GM21723 (cell line): ENCODE data around the gene MALAT1.

Experiments
- ATAC-seq: cut with Tn5 transposase; IDR thresholded peaks from one replicate; pipeline ENCODE4 v1.9.1; 2021; ENCODE audit warnings: mild to moderate bottlenecking, moderate library complexity; ENCODE audit not compliant: unreplicated experiment

The MALAT1 gene

DNA sequence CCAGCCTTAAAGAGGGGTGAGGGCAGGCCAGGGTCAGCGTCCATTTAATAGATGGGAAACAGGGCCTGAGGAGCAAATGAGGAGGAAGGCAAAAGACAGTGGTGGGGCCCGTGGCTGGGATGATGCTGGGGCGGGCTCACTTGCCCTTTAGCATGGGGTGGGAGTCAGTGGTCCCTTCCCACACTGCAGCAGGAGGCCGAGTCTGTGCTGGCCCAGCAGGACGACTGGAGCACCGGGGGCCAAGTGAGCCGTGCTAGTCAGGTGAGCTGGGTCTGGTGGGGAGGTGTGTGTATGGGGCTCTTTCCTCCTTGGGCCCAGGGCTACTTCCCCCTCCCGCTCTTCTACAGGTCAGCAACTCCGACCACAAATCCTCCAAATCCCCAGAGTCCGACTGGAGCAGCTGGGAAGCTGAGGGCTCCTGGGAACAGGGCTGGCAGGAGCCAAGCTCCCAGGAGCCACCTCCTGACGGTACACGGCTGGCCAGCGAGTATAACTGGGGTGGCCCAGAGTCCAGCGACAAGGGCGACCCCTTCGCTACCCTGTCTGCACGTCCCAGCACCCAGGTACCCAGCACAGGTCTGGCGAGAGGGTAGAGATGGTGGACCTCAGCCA lies 38.9 kb downstream of the MALAT1 start:
- no peak for ATAC-seq

DNA sequence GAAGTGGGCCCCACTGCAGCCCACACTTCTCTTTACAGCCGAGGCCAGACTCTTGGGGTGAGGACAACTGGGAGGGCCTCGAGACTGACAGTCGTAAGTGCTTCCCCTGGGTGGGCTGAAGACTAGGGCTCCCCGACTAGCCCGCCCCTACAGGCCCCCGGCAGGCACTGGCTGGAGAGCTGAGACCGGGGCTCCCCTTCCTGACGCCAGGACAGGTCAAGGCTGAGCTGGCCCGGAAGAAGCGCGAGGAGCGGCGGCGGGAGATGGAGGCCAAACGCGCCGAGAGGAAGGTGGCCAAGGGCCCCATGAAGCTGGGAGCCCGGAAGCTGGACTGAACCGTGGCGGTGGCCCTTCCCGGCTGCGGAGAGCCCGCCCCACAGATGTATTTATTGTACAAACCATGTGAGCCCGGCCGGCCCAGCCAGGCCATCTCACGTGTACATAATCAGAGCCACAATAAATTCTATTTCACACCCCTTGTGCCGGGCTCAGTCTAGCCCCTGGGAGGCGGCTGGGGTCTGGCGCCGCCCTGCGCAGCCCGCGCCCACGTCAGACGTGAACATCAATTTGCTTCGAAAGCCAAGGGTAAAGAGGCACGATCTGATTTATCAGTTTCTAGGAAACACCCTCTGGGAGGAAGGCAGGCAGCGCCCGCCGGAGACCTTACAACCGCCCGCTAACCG lies 39.5 kb downstream of the MALAT1 start:
- no peak for ATAC-seq

DNA sequence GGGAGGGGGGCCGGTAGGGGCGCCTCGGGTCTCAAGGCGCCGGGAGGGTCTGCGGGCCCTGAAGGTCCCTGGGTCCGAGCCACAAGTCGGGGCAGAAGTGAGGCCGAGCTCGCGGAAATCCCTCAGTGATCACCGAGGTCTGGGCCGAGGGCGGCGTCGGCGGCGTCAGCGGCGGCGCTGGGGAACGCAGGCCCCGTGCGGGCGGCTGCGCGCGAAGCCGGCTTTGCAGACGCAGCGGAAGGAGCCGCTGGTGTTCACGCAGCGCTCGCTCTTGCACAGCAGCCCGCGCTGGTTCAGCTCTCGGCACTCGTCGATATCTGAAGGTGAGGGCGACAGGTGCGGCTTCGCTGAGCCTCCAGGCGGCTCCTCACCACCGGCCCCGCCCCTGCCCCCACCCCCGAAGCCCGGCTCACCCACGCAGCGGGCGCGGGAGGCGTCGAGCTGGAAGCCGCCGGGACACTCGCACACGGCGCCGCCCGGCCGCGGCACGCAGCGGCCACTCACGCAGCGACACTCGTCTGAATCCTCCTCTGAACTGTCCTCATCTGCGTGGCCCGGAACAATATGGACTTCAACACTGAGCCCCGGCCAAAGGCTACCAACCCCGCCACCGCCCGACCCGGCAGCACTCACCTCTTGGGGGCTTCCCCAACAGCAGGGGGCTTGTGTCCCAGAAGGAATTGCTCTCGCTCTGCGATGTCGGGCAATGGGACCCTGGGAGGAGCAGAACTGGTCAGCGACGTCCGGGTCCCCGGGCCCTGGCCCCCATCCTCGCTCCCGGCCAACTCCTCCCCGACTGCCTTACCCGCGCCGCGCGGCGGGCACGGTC lies 40.3 kb downstream of the MALAT1 start:
- ATAC-seq = no peak

DNA sequence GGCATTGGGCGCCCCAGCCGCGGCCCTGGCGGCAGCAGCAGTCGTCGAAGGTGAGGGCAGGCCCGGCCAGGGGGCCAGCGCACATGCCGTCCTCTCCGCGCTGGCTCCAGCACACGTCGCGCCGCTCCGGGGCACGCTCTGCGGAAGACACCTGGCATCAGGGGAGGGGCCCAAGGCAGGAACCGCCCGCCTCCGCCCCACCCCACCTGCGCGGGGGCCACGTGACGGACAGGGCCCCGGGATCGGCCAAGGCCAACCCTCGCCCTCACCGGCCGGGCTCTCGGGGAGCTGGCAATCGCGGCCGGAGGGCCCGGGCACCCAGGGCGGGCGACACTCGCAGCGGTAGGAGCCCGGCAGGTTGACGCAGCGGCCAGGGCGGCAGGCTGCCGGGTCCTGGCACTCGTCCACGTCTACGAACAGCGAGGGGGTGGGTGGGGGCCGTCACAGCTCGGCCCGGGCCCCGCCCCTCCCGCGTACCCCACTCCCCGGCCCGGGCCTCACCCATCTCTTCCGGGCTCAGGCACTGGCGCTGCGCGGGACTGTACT lies 41.0 kb downstream of the MALAT1 start:
- peak; percentile 56 for ATAC-seq

DNA sequence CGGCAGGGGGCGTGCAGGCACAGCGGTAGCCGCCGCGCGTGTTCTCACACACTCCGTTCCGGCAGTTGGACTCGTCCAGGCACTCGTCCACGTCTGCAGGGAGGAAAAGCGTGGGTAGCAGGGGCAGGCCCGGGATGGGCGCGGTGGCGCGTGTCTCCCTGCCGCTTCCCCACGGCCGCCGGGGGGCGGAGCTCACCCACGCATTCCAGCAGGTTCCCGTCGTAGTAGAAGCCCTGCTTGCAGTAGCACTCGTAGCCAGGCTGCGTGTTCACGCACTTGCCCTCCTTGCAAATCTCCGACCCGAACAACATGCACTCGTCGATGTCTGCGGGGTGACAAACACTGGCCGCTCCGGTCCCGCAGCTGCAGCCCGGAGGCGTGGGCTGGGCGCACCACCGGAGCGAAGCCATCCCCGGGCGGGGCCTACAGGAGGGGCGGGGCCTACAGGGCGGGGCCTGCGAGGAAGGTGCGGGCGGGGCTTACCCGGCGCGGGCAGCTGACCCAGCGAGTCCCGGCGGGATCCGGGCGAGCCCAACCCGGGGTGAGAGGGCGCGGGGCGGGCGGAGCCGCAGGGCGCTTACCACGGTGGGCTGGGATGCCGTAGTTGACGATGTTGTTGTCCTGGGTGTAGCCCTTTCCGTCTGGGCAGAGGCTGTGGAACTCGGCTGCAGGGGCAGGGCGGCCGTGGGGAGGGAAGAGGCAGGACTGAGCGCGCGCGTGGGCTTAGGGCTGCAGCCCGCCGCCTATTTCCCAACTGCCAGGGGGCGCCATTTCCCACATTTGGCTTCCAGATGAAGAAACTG lies 41.6 kb downstream of the MALAT1 start:
- peak; percentile 58 for ATAC-seq

DNA sequence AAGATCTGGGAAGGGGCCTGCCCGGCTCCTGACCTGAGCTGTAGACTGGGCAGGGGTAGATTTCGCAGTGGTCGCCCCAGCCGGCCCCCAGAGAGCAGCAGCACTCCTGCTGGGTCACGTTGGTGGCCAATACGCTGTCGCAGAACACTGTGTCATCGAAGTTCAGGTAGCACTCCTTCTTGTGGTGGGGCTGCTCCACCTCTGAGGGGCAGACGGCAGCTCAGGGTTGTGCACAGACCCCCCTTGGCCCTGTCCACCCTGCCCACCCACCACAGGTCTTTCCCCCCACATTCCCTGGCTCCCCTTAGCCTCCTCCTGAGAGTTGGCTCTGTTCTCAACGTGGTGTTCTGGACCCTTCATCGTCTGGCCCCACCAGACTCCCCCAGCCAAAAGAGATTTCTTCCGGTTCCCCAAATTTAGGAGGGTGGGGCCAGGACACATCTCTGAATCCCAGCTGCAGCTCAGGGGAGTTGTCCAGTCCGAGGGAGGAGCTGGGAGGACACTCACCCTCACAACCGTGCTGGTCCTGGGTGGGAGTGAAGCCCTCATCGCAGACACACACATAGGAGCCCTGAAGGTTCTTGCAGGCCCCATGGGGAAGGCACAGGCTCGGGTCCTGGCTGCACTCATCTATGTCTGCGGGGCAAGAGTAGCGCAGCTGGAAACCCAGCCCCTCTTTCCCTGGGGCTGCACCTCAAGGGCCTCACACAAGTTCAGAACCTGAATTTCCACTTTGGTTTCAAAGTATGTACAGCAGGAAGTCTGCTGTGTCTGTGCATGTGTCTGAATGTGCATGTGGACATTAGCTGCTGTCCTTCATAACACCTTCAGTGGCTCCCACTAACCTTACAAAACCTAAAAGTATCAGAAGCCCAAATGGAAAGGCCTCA lies 42.5 kb downstream of the MALAT1 start:
- ATAC-seq = no peak

DNA sequence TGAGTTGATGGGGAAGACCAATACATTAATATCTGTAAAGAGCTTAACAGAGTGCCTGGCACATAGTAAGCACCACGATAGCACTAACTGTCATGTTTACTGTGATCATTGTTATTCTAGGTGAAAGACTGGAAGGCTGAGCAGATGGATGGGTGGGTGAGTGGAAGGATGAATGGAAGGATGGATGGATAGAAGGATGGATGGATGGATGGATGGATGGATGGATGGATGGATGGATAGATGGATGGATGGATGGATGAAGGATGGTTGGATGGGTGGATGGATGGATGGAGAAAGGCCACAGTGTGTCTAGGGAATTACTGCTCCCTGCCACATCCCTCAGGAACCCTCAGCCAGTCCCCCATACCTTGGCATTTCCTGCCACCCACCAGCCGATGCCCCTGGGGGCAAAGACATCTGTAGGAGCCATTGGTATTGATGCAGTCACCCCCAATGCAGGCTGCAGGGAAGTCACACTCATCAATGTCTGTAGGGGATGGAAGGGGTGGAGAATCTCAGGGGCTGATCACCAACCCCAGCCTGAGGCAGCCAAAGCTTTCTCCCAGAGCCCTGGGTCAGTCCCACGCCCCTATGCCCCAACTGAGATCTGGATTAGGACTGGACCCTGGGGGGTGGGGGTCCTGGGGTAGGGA lies 44.0 kb downstream of the MALAT1 start:
- no peak for ATAC-seq

DNA sequence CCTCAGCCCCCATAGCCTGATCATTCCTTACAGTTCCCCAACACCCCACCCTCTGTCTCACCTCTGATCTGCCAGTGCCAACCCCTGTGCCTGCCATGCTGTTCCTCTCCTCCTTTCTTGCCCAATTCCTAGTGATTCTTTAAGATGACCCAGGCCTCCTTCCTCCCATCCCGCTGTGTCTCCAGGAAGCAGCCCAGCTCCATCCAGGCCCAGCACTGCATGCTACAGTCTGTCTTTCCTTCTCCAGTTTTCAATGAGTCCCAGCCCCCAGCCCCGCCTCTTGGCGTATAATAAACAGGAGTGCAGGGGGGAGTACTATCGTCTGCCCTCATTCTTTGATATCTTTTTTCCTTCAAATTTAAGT lies 47.0 kb downstream of the MALAT1 start:
- ATAC-seq = no peak

DNA sequence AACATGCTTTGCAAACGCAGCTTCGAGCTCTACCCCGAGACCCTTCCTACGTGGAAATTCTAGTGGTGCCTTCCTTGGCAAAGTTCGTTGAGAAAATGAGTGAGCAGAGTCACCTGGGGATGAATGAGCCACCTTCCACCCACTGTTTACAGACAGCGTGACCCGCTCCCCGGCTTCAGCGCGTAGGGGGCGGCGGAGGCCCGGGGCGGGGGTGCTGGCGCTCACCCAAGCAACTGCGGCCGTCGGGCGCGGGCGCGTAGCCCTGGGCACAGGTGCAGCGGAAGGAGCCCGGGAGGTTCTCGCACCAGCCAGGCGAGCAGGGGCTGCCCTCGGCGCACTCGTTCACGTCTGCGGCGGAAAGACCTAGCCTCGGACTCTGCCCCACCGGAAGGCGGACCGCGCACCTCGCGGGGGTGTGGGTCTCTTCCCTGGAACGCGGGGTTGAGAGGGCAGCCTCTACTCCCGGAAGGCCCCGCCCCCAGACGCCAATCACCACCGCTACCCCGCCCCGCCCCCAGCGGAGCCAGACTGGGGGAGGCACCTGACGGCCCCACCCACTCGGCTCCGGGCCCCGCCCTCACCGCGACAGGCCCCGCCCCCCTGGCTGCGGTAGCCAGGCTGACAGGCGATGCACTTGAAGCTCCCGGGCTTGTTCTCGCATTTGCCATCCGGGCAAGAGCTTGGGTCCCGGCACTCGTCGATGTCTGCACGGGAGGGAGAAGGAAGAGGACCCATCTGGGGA lies 47.5 kb downstream of the MALAT1 start:
- peak; percentile 73 for ATAC-seq

DNA sequence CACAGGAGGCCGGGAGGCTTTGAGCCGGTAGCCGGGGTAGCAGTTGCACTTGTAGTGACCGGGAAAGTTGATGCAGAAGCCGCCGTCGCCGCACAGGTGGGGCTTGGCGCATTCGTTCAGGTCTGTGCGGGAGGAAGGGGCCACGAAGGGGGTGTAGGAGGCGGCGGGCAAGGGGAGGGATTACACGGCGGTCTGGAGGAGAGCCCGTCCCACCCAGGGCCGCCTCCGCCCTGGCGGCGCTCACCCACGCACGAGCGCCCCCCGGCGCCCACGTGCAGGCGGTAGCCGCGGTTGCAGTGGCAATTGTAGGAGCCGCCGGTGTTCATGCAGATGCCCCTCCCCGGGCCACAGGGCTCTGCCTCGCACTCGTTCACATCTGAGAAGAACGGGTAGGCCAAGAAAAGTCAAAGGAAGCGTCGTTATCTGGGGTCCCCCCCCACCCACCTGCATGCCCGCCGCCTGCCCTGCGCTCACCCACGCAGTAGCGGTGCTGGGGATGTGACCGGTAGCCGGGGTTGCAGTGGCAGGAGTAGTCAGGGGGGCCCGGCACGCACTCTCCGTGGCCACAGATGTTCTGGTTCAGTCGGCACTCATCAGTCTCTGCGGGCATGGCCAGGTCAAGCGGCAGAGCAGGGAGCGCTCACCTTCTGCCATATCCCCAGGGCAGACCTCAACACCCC lies 48.7 kb downstream of the MALAT1 start:
- ATAC-seq = no peak

DNA sequence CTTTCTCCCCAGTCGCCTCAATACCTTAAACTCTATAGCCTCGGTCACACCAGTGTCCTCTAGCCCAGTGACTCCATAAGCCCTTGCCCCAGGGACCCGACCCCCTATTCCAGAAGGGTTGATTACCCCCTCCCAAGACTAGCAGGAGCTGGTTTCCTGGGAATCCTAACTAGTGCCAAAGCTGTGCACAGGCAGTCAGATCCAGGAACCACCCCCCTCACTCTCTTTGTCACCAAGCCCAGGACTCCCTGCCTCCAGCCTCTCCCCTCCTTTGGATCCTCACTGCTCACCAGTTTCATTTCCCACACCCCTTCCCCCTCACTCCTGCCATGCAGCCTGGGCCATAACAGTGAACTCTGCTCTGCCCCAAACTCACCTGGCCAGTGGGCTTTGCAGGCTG lies 49.5 kb downstream of the MALAT1 start:
- ATAC-seq = no peak

DNA sequence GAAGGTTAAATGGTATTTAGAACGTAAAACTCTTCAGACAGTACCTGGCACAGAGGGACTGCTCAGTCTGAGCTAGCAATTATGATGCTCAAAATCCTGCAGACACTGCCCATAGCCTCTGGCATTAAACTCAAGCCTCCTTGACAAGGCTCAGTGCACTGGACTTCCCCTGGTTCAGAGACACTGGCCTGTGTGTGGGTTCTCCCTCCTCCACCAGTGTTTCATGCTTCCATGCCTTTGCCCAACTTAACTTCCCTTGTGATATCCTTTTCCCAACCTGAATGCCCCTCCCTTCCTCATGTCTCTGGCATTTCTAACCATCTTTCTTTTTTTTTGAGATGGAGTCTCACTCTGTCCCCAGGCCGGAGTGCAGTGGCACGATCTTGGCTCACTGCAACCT lies 50.3 kb downstream of the MALAT1 start:
- no peak for ATAC-seq

DNA sequence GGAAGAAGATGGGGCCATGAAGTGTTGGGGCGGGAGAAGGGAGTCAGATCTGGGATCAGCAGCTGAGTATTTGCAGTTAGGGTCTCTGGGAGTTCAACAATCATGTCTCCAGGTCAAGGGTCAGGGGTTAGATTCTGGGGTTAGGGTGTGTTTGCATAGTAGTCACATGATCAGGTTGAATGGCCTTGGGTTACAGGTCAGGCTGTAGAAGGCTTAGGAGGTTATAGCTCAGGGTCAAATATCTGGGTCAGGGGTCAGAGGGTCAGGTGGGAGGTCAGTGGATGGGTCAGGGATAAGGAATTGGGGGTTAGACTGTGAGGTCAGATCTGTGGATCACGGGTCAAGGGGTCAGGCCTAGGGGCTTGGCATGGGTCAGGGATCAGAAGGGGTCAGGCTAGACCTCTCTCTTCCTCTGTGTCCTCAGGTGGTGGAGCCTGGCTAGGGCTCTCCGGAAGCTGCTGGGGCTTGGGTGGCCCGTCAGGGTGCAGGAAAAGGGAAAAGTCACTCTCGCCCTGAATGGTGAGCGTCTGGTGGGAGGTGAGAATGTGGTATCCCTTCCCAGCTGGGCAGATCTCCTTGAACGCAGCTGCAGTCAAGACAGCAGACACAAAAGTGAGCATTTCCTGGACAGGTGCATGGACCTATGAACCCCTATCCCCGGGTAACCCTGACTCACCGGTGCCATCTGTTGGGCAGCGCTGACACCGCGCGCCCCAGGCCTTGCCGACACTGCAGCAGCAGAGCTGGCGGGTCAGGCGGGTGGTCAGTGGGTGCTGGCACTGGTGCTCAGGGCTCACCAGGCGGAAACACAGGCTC lies 52.9 kb downstream of the MALAT1 start:
- ATAC-seq = no peak

DNA sequence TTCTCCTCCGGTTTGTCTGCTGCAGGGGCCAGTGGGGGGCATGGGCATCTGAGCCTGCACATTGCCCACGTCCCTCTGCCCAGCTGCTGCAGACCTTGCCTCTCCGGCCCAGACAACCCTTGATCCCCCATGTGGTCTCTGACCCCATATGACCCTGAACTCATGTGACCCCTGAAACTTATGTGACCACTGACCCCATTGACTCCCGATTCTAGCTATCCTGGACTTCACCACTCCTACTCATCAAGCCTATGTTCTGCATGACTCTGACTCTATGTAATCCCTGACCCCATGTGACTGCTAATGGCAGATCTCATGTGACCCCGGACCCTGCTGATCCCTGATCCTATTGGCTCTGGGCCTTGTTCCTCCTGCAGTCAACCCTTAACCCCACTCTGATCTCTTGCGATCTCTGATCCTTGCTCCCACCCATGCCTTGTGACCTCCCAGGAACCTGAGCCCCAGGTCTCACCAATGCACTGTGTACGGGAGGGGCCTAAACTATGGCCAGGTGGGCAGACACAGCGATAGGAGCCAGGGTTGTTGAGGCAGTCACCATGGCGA lies 53.6 kb downstream of the MALAT1 start:
- no peak for ATAC-seq

DNA sequence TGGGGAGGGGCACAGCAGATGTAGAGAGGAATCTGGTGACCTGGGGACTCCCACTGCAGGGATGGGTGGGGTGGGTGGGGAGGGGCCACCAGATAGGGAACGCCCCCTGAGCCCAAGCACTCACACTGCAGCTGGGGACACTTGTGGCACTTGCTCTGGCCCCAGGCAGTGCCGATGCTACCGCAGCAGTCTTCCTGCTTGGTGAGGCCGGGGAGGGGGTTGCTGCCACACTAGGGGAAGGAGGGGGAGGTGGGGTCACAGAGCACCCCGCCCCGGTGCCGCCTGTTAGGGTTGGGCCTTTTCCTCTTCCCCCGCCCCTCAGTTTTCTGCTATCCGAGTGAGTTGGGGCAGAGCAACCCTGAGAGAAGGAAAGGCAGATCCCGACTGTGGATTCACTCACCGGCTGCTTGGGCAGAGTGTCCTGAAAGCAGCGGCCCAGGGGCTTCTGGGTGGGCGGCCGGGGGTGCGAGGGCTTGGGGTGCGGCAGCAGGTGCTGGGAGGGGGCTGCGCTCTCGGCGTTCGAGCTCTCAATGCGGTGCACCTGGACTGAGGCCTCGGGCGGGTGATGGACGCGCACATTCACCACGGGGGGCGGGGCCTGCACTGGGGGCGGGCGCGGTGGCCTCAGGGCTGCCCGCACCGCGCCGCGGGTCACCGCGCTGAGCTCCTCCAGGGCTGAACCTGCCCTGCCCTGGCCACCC lies 54.6 kb downstream of the MALAT1 start:
- no peak for ATAC-seq

DNA sequence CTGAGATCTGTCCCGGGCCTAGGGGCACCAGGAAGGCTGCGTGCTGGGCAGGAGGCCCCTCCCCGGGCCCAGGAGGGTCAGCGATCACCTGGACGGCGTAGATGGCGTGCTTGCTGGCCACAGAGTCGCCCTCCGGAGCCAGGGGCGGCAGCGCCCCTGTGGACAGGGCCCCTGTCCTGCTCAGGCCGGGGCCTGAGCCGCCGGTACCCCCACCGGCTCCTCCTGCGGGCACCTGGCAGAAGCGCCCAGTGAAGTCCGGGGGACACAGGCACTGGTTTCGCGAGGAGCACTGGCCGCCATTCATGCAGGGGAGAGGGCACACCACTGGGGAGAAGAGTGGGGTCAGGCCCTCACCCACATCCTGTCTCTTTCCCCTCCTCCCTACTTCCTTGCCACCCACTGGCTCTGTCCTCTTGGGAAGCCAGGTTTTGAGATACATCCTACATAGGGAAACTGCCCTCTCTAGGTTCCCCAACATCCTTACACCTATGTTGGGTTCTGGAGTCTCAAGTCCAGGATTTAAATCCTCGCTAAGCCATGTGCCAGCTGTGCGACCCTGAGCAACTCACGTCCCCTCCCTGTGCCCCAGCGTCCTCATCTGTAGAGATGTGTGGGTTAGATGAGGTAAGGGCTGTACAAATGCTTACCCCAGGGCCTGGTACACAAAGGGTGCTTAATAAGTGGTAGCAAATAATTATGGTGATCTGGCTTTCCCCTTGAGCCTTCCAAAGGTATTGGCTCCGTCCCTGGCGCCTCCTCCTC lies 55.4 kb downstream of the MALAT1 start:
- no peak for ATAC-seq
